ENCODE data around the gene ALS2.

Gene ALS2

DNA sequence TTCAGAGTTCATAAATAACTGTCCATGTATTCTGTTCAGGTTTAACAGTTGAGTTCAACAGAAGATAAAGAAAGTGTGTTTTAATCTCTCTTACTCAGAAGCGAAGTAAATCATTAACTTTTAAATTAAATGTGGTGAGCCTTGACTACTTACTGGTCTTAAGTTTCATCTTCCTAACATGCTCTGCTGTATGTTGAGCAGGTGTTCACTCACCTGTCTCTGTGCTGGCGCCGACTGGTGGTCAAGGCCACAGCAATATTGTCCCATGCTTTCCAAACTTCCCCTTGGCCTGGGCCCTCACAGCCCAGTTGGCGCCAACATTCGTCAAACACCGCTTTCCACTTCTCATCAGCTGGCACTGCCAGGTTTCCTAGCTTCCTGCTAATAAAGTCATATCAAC is 65.3 kb downstream of the ALS2 start:
- TF ChIP-seq MYC (IDR thresholded peaks at IDR 0.05; ENCODE audit: low read depth, low read length) (no peak), POLR2A (IDR thresholded peaks at IDR 0.05; ENCODE audit: extremely low read depth, insufficient read length) (no peak)
- TF ChIP-seq, protein P1, sequence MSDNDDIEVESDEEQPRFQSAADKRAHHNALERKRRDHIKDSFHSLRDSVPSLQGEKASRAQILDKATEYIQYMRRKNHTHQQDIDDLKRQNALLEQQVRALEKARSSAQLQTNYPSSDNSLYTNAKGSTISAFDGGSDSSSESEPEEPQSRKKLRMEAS (IDR thresholded peaks at IDR 0.05; ENCODE audit: low read depth, low read length) = no peak
- TF ChIP-seq, protein P2, sequence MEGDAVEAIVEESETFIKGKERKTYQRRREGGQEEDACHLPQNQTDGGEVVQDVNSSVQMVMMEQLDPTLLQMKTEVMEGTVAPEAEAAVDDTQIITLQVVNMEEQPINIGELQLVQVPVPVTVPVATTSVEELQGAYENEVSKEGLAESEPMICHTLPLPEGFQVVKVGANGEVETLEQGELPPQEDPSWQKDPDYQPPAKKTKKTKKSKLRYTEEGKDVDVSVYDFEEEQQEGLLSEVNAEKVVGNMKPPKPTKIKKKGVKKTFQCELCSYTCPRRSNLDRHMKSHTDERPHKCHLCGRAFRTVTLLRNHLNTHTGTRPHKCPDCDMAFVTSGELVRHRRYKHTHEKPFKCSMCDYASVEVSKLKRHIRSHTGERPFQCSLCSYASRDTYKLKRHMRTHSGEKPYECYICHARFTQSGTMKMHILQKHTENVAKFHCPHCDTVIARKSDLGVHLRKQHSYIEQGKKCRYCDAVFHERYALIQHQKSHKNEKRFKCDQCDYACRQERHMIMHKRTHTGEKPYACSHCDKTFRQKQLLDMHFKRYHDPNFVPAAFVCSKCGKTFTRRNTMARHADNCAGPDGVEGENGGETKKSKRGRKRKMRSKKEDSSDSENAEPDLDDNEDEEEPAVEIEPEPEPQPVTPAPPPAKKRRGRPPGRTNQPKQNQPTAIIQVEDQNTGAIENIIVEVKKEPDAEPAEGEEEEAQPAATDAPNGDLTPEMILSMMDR (IDR thresholded peaks at IDR 0.05; ENCODE audit: low read depth, low read length) = no peak
- no peak for DNase-seq (ENCODE audit: low read depth)
- H3K4me3 ChIP-seq (ENCODE audit: low read depth, low read length) = no peak overlapping the region

DNA sequence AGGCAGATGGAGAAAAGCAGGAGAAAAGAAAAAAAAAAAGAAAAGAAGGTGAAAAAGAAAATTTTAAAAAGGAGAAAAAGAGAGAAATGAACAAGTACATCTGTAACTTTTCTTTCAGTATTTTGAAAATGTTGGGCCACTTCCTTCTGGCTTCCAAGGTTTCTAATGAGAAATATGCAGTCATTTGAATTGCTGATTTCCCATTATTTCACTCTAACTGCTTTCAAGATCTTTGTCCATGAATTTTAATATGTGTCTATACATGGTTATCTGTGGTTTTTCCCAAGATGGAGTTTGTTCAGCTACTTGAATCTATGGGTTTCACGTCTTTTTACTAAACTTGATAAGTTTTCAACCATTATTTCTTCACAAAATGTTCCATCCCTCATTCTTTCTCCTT is 68.0 kb downstream of the ALS2 start:
- H3K4me3 ChIP-seq (ENCODE audit: low read depth, low read length) = no peak overlapping the region
- no peak for DNase-seq (ENCODE audit: low read depth)
- TF ChIP-seq POLR2A (IDR thresholded peaks at IDR 0.05; ENCODE audit: extremely low read depth, insufficient read length) = no peak
- TF ChIP-seq MYC (IDR thresholded peaks at IDR 0.05; ENCODE audit: low read depth, low read length) = no peak
- TF ChIP-seq, protein P1 (IDR thresholded peaks at IDR 0.05; ENCODE audit: low read depth, low read length) = no peak
- TF ChIP-seq, protein P2 (IDR thresholded peaks at IDR 0.05; ENCODE audit: low read depth, low read length) = no peak

DNA sequence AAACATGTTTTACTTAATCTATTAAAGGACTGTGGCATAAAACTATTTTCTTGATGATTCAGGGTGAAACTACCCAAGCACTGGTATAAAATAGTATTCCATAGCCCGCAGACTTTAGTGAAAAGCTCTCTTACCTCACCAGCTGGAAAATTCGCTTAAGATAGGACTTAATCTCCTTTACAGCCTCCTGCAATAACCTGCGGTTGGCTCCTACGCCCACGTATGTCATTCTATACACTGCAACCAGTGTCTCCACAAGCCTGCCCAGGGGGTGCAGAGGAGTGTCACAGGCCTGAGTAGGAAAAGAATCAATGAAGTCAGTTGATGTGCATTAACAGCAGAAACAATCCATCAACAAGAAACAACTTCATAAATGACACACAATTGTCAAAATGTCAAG is 71.0 kb downstream of the ALS2 start:
- no peak overlapping the region for H3K4me3 ChIP-seq (ENCODE audit: low read depth, low read length)
- TF ChIP-seq, protein P1 (IDR thresholded peaks at IDR 0.05; ENCODE audit: low read depth, low read length) = no peak
- TF ChIP-seq POLR2A (IDR thresholded peaks at IDR 0.05; ENCODE audit: extremely low read depth, insufficient read length) (no peak), MYC (IDR thresholded peaks at IDR 0.05; ENCODE audit: low read depth, low read length) (no peak)
- TF ChIP-seq, protein P2 (IDR thresholded peaks at IDR 0.05; ENCODE audit: low read depth, low read length) = no peak
- no peak for DNase-seq (ENCODE audit: low read depth)

DNA sequence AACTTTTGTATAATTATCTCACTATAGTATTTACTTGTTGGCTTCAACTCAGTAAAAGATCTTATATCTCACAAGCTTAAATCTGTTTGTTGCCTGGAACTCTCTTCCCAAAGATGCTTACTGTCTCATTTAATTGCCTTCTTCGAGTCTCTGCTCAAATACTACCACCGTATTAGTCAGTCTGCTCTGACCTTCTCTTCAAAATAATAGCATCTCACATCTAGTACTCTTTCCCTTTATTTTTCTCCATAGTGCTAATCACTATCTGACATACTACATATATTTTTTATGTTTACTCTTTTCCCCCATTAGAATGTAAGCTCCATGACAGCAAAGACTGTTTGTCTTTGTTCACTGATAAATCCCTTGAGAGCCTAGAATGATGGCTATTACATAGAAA is 71.7 kb downstream of the ALS2 start:
- H3K4me3 ChIP-seq (ENCODE audit: low read depth, low read length) = no peak overlapping the region
- no peak for DNase-seq (ENCODE audit: low read depth)
- TF ChIP-seq, protein P1 (IDR thresholded peaks at IDR 0.05; ENCODE audit: low read depth, low read length) = no peak
- TF ChIP-seq POLR2A (IDR thresholded peaks at IDR 0.05; ENCODE audit: extremely low read depth, insufficient read length) (no peak), MYC (IDR thresholded peaks at IDR 0.05; ENCODE audit: low read depth, low read length) (no peak)
- TF ChIP-seq, protein P2 (IDR thresholded peaks at IDR 0.05; ENCODE audit: low read depth, low read length) = no peak

DNA sequence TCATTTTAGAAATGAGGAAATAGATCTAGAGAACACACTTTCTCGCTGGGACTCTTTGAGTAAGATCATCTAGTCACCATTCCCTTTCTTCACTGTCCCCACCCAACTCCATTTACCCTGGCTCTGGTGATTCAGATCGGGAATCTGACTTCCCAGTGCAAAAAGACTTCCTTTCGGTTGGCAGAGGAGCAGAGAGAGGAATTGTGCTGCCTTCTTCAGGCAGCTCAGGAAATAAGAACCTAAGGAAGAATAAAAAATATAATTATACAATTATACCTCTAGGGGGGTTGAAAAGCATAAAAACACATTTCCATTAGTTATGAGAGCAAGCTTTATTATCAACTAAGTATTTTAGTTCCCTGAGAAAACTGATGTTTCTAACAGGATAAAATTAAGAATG is 73.0 kb downstream of the ALS2 start:
- TF ChIP-seq, protein P2 (IDR thresholded peaks at IDR 0.05; ENCODE audit: low read depth, low read length) = no peak
- no peak for TF ChIP-seq POLR2A (IDR thresholded peaks at IDR 0.05; ENCODE audit: extremely low read depth, insufficient read length)
- TF ChIP-seq, protein P1 (IDR thresholded peaks at IDR 0.05; ENCODE audit: low read depth, low read length) = no peak
- H3K4me3 ChIP-seq (ENCODE audit: low read depth, low read length) = no peak overlapping the region

DNA sequence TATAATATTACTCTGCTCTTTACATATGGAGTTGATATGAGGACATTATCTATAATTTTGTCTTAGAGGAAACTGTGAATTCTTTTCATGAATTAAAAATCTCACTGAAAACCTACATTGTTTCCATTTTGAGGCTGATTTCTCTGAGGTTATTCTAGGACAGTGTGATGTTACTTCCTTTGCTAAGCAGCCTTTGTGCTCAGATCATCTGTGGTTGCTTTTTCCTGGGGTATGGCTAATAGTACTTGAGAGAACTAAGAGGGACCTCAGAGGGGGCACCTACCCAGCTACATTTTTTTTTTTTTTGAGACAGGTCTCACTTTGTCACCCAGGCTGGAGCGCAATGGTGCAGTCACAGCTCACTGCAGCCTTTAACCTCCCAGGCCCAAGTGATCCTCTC is 73.6 kb downstream of the ALS2 start:
- H3K4me3 ChIP-seq (ENCODE audit: low read depth, low read length) = no peak overlapping the region
- no peak for DNase-seq (ENCODE audit: low read depth)
- TF ChIP-seq, protein P2 (IDR thresholded peaks at IDR 0.05; ENCODE audit: low read depth, low read length) = no peak
- TF ChIP-seq POLR2A (IDR thresholded peaks at IDR 0.05; ENCODE audit: extremely low read depth, insufficient read length) (no peak), MYC (IDR thresholded peaks at IDR 0.05; ENCODE audit: low read depth, low read length) (no peak)
- TF ChIP-seq, protein P1 (IDR thresholded peaks at IDR 0.05; ENCODE audit: low read depth, low read length) = no peak

More for the DNA sequence above, 73.0 kb downstream of the ALS2 start:
- no peak for DNase-seq (ENCODE audit: low read depth)

All from NB4 (cell line).